WERI-Rb-1 (cell line): Measurements from ENCODE around the gene KLC1.

Source experiments
- DNase-seq: peaks from one replicate; pipeline ENCODE4 v3.0.0-alpha.2; 2020
- H3K27ac ChIP-seq: fragments of 250-450 bp; sonication (Bioruptor Pico); 2 replicates; pipeline ENCODE4 v1.5.1; 2020; ENCODE audit warnings: mild to moderate bottlenecking, moderate library complexity
- H3K27me3 ChIP-seq: fragments of 250-450 bp; sonication (Bioruptor Pico); 2 replicates; pipeline ENCODE4 v1.5.1; 2021; ENCODE audit warnings: mild to moderate bottlenecking, low read depth, moderate library complexity; ENCODE audit not compliant: insufficient read depth, severe bottlenecking
- H3K36me3 ChIP-seq: fragments of 250-450 bp; sonication (Bioruptor Pico); 2 replicates; pipeline ENCODE4 v1.5.1; 2020; ENCODE audit warnings: mild to moderate bottlenecking, moderate library complexity
- H3K4me3 ChIP-seq: 2 replicates; pipeline ENCODE4 v1.5.1; 2011; ENCODE audit warnings: low read depth, mild to moderate bottlenecking, control low read depth, low read length
- H3K9me3 ChIP-seq: fragments of 250-450 bp; sonication (Bioruptor Pico); 2 replicates; pipeline ENCODE4 v1.5.1; 2021; ENCODE audit warnings: mild to moderate bottlenecking, moderate library complexity; ENCODE audit not compliant: severe bottlenecking
- TF ChIP-seq, protein P1 (sequence below): IDR thresholded peaks from 2 replicates; pipeline ENCODE4 v1.5.1; 2011; ENCODE audit warnings: low read depth, mild to moderate bottlenecking, control low read depth, inconsistent platforms, low read length

Gene KLC1

DNA sequence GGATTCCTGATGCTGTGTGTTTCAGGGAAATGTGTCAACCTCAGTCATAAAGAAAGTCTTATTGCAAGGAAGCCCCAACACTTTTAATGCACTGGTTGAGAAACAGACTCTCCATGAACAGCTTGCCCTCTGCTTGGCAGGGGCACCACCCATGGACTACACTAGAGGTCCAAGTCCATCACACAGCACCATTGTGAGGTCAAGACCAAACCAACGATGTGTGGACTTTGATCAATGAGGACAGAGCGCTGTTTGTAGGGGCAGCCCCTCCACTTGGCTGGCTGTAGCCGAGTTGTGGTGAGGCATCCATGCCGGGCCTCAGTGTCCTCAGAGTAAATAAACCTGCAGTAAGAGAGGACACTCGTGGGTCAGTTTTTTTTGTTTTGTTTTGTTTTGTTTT is 116.4 kb downstream of the KLC1 start:
- no peaks in the 10 kb centered on the region for H3K27me3 ChIP-seq
- H3K36me3 ChIP-seq: no peaks in the 10 kb centered on the region; the same call in none of the 2 replicates
- no peaks in the 10 kb centered on the region for H3K9me3 ChIP-seq
- no peak overlapping the region for H3K27ac ChIP-seq
- H3K4me3 ChIP-seq: no peak overlapping the region
- no peak for DNase-seq
- TF ChIP-seq, protein P1, sequence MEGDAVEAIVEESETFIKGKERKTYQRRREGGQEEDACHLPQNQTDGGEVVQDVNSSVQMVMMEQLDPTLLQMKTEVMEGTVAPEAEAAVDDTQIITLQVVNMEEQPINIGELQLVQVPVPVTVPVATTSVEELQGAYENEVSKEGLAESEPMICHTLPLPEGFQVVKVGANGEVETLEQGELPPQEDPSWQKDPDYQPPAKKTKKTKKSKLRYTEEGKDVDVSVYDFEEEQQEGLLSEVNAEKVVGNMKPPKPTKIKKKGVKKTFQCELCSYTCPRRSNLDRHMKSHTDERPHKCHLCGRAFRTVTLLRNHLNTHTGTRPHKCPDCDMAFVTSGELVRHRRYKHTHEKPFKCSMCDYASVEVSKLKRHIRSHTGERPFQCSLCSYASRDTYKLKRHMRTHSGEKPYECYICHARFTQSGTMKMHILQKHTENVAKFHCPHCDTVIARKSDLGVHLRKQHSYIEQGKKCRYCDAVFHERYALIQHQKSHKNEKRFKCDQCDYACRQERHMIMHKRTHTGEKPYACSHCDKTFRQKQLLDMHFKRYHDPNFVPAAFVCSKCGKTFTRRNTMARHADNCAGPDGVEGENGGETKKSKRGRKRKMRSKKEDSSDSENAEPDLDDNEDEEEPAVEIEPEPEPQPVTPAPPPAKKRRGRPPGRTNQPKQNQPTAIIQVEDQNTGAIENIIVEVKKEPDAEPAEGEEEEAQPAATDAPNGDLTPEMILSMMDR: no peak

GRCh38 chr14:103746701-103747100 is 117.7 kb downstream of the KLC1 start:
- Histone ChIP-seq H3K27me3 (no peaks in the 10 kb centered on the region), H3K27ac (no peak overlapping the region), H3K9me3 (no peaks in the 10 kb centered on the region), H3K36me3 (no peaks in the 10 kb centered on the region; the same call in none of the 2 replicates), H3K4me3 (no peak overlapping the region)
- DNase-seq: no peak
- TF ChIP-seq, protein P1: no peak

- Histone ChIP-seq H3K4me3 (no peak overlapping the region), H3K27ac (no peak overlapping the region), H3K9me3 (no peaks in the 10 kb centered on the region), H3K27me3 (no peaks in the 10 kb centered on the region), H3K36me3 (no peaks in the 10 kb centered on the region; the same call in none of the 2 replicates)
- no peak for DNase-seq
- TF ChIP-seq, protein P1: no peak
Observed at GRCh38 chr14:103748534-103748857, 119.5 kb downstream of the KLC1 start.

DNA sequence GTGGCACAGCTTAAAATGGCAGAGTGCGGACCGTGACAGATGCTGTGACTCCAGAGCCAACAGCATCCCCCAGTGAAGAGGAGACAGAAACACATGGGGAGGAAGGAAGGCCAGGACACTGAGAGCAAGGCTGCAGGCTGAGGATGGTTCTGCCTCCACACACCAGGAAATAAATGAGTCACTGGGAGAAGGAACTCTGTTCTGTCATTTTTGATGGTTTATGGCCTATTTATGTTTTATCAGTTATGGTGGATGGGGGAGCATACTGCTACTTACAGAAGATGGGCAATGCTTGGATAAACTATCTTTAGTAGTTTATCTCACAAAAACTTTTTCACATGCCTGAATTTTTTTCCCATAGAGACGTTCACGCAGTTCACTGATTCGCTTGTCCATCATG is 120.4 kb downstream of the KLC1 start:
- TF ChIP-seq, protein P1: no peak
- no peak for DNase-seq
- Histone ChIP-seq H3K27ac (no peak overlapping the region), H3K27me3 (no peaks in the 10 kb centered on the region), H3K9me3 (no peaks in the 10 kb centered on the region), H3K36me3 (no peaks in the 10 kb centered on the region; the same call in none of the 2 replicates), H3K4me3 (no peak overlapping the region)

GRCh38 chr14:103749860-103750259 is 120.8 kb downstream of the KLC1 start:
- TF ChIP-seq, protein P1: no peak
- Histone ChIP-seq H3K27ac (no peak overlapping the region), H3K27me3 (no peaks in the 10 kb centered on the region), H3K4me3 (no peak overlapping the region), H3K36me3 (no peaks in the 10 kb centered on the region; the same call in none of the 2 replicates), H3K9me3 (no peaks in the 10 kb centered on the region)
- no peak for DNase-seq
